ENCODE results near the gene PTPN3.

Gene PTPN3

DNA sequence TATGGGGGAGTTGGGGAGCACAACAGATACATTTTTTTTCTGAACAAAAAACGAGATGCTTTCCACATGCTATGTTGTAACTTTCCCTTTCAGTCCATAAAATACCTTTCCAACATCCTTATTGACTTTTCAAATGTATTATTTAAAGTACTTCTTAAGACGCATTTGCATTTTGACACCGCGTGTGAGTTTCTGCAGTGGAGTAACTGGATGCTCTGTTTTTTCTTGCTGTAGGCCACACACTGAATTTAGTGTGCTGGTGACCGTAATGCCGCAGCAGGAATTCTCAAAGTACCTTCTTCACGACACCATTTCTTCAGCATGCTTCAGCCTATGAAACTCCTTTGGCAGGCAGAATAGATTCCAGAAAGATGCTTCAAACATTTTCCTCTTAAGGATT, 163.0 kb downstream of the PTPN3 start:
- DNase-seq: no peak

DNA sequence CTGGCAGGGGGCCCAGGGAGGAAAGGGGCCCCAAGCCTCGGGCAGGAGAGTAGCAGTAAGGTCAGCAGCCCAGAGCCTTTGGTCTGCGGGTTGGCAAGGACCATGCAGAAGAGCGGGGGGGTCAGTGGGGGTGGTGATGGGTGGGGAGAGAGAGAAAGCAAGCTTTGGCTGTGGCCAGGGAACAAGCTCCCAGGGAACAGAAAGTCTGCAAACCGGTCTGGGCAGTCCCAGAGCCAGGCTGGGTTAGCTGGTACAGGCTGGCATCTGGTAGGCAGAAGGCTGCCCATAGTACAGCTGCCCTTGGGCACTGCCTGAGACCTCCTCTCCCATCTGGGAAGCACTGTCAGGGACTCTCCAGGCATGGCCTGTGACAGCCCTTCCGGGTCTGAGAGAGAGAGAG, 166.8 kb downstream of the PTPN3 start:
- DNase-seq: no peak

DNA sequence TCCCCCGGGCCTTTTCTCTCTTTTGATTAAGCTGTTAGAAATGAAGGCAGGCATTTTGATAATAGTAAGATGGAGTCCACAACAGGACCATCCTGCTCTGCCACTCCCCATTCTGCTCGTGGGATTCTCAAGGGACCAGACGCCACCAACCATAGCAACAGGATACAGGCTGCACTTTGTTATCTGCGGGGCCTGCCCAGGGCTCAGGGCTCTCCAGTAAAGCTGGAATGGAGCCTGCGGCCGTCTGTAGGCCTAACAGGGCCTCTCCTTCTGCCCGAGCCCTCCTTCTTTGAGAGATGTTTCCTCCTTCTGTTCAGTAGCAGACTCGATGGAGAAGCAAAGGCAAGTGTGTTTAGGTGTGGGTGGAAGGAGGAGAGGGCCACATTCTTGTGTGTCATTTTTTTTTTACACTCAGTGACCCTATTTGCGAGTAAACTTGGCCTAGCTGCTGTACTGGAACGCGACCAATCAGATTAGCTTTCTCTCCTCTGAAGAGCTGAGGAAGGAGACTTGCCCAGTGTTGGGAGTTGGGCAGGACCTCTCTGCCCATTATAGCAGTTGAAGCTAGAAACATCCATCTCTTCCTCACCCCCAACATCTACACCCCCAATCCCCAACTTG, 168.4 kb downstream of the PTPN3 start:
- no peak for DNase-seq

DNA sequence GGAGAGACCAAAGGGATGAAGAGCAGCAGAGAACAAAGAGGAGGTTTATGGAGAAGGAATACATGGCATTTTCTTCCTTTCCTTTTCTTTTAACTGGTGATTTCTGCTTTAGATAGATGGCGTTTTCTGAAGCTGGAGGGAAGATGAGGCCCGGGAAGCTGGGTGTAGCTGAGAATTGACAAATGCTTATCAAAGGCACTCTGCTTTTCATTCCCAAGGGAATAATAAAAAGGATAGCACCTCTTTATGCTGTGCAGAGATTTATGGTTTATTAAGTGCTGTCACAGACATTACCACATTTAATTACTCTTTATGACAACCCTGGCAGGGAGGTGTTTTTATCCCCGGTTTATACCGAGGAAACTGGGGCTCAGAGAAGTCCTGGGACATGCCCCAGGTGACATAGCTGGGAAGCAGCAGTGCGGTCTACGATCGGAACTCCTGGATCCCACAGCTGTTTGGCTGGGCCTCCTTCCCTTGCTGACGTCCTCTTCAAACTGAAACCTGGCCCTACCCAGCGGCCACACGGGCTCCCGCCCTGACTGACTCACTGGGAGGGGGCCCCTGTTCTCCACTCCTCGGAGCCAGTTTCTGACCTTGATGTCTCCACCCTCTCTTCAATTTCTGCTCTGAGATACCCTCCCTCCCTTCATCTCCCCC, 169.0 kb downstream of the PTPN3 start:
- DNase-seq: no peak
